DND-41 (cell line): Measurements from ENCODE around the gene ASIC3.

ENCODE experiments used
- ATAC-seq: fragments of 200-7000 bp; cut with Tn5 transposase; 3 replicates; pipeline ENCODE4 v1.9.1; 2021; ENCODE audit warnings: low read depth; ENCODE audit not compliant: insufficient read depth
- DNase-seq: peaks from one replicate; pipeline ENCODE4 v3.0.0-alpha.2; 2020
- H2AFZ ChIP-seq: 2 replicates; pipeline ENCODE4 v1.6.0; 2012; ENCODE audit warnings: low read depth, low read length
- H3K27ac ChIP-seq: 2 replicates; pipeline ENCODE4 v1.5.1; 2012; ENCODE audit warnings: low read length, inconsistent platforms
- H3K27me3 ChIP-seq: fragments of 200-600 bp; sonication (generic); 2 replicates; pipeline ENCODE4 v1.6.0; 2012; ENCODE audit warnings: low read length, mild to moderate bottlenecking, inconsistent platforms; ENCODE audit not compliant: insufficient read depth, poor library complexity
- H3K36me3 ChIP-seq: 2 replicates; pipeline ENCODE4 v1.5.1; 2012; ENCODE audit warnings: low read length, inconsistent platforms; ENCODE audit not compliant: insufficient read depth
- H3K4me1 ChIP-seq: 2 replicates; pipeline ENCODE4 v1.5.1; 2012; ENCODE audit warnings: mild to moderate bottlenecking, low read length; ENCODE audit not compliant: insufficient read depth
- H3K4me2 ChIP-seq: 2 replicates; pipeline ENCODE4 v1.6.0; 2012; ENCODE audit warnings: mild to moderate bottlenecking, moderate library complexity, low read length, inconsistent platforms; ENCODE audit not compliant: insufficient read depth
- H3K4me3 ChIP-seq, 2 experiments: fragments of 200-600 bp in 1 of 2; shearing (Covaris generic) in 1 of 2; 2 replicates each; pipeline ENCODE4 v1.5.1; 2012 to 2016; ENCODE audit warnings: inconsistent platforms in 2 of 2, low read length in 2 of 2, mild to moderate bottlenecking in 2 of 2, low read depth in 1 of 2, moderate library complexity in 1 of 2
- H3K79me2 ChIP-seq: 2 replicates; pipeline ENCODE4 v1.6.0; 2012; ENCODE audit warnings: low read length, inconsistent platforms; ENCODE audit not compliant: insufficient read depth
- H3K9ac ChIP-seq: 2 replicates; pipeline ENCODE4 v1.6.0; 2012; ENCODE audit warnings: low read depth, mild to moderate bottlenecking, inconsistent platforms, low read length, moderate library complexity
- H3K9me3 ChIP-seq: 2 replicates; pipeline ENCODE4 v1.5.1; 2012; ENCODE audit warnings: low read length, moderate library complexity, mild to moderate bottlenecking, inconsistent platforms; ENCODE audit not compliant: insufficient read depth, severe bottlenecking
- H4K20me1 ChIP-seq: 2 replicates; pipeline ENCODE4 v1.6.0; 2012; ENCODE audit warnings: low read length; ENCODE audit not compliant: insufficient read depth
- CTCF ChIP-seq: IDR thresholded peaks from 2 replicates; pipeline ENCODE4 v1.5.1; 2012; ENCODE audit warnings: borderline replicate concordance, low read length, moderate library complexity, mild to moderate bottlenecking; ENCODE audit not compliant: poor library complexity, severe bottlenecking; ENCODE audit errors: extremely low read depth
- EZH2 ChIP-seq: IDR thresholded peaks from 3 replicates; pipeline ENCODE4 v1.6.1; 2012; ENCODE audit warnings: borderline replicate concordance, low read depth, mild to moderate bottlenecking, moderate library complexity, low read length, inconsistent platforms; ENCODE audit not compliant: severe bottlenecking

ASIC3 gene

DNA sequence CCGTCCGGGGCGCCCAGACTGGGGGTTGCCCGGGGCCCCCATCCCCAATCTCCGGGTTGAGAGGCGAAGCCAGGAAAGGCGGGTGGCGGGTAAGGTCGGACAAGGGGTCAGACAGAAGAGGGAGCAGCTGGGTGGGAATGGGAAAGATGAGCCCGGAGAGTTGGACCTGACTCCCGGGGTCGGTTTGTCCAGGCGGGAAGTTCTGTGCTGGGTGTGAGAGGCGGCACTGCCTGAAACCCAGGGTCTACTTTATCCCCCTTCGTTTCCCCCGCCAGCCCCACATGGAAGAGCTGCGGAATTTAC, 11.7 kb downstream of the ASIC3 start:
- ATAC-seq, result no peak
- Histone ChIP-seq H3K4me1 (peaks cover 55% of the 10 kb centered on the region), H4K20me1 (peaks cover 33% of the 10 kb centered on the region), H3K9me3 (no peaks in the 10 kb centered on the region), H3K4me2 (peak overlapping the region; percentile 96), H3K27ac (peak overlapping the region; percentile 92), H3K79me2 (peaks cover 39% of the 10 kb centered on the region), H3K36me3 (peaks cover 32% of the 10 kb centered on the region), H3K9ac (peak overlapping the region; percentile 68), H3K4me3 (peak overlapping the region; percentile 84 to 85), H3K27me3 (no peaks in the 10 kb centered on the region), H2AFZ (peak overlapping the region; percentile 80)
- TF ChIP-seq EZH2 (no peak), CTCF (no peak)
- no peak for DNase-seq

- H3K36me3 ChIP-seq, result peaks cover 37% of the 10 kb centered on the region
- H3K4me3 ChIP-seq, result peak overlapping the region; percentile 84 to 85
- peaks cover 55% of the 10 kb centered on the region for H3K4me1 ChIP-seq
- TF ChIP-seq CTCF (peak; percentile 30), EZH2 (no peak)
- ATAC-seq, result no peak
- DNase-seq, result peak; percentile 57
- H2AFZ ChIP-seq, result peak overlapping the region; percentile 80; the same call in 1 of the 2 replicates
- no peaks in the 10 kb centered on the region for H3K27me3 ChIP-seq
- peaks cover 39% of the 10 kb centered on the region for H3K79me2 ChIP-seq
- H3K9ac ChIP-seq, result peak overlapping the region; percentile 68
- H3K9me3 ChIP-seq, result no peaks in the 10 kb centered on the region
- H3K4me2 ChIP-seq, result peak overlapping the region; percentile 96
- H4K20me1 ChIP-seq, result peaks cover 37% of the 10 kb centered on the region
- H3K27ac ChIP-seq, result peak overlapping the region; percentile 92
These were observed 12.3 kb downstream of the ASIC3 start for GRCh38 chr7:151060416-151061212.

- Histone ChIP-seq H3K79me2 (peaks cover 39% of the 10 kb centered on the region), H3K4me3 (peak overlapping the region in 1 of 2 experiments; percentile 85; a peak in 1 of 4 replicates), H3K36me3 (peaks cover 46% of the 10 kb centered on the region), H2AFZ (no peak overlapping the region), H3K4me1 (peaks cover 50% of the 10 kb centered on the region), H3K27me3 (no peaks in the 10 kb centered on the region), H3K4me2 (peak overlapping the region; percentile 96), H3K9me3 (no peaks in the 10 kb centered on the region), H3K9ac (peak overlapping the region; percentile 68; the same call in 1 of the 2 replicates), H4K20me1 (peaks cover 37% of the 10 kb centered on the region), H3K27ac (0 out of 2 replicates have a peak overlapping the region, but pooled peaks have one; percentile 18)
- DNase-seq, result no peak
- no peak for ATAC-seq
- TF ChIP-seq CTCF, result no peak
These were observed 13.1 kb downstream of the ASIC3 start for GRCh38 chr7:151061213-151062110.
